Measurements from ENCODE around the gene ZBTB44.
"Not testable (repeated sequence)": the region's sequence is repeated elsewhere in the genome, so short reads cannot be mapped to it uniquely, and the experiment has no call there.

Gene ZBTB44

DNA sequence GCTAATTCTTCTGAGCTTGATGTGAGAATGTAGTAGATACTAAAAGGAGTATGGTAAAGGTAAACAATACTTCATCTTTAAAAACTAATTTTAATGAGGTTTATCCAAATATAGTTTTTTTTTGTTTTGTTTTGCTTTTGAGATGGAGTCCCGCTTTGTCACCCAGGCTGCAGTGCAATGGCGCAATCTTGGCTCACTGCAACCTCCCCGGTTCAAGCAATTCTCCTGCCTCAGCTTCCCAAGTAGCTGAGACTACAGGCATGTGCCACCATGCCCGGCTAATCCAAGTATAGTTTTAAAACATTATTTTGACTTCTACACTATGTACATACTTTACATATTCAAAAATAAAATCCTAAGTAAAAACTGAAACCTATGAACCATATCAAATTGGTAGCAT lies 4.1 kb downstream of the ZBTB44 start:
- DNase-seq, result no peak

DNA sequence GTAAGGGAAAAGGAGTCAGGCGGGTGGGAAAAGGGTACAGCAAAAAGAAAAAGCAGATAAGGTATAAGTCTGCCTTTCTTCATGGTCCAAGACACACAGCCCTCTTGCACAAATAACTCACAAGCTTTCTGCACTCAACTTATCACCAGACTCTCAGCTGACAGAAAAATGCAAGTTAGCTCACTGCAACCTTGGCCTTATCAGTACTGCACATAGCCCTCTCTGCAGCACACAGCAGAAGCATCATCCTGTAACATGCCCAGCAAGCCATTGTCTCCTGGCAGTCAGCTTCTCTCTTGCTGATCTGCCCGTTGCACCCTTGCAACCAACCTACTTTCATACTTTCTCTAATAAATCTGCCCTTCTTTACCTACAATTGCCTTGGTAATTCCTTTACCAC lies 5.8 kb downstream of the ZBTB44 start:
- DNase-seq, result no peak

DNA sequence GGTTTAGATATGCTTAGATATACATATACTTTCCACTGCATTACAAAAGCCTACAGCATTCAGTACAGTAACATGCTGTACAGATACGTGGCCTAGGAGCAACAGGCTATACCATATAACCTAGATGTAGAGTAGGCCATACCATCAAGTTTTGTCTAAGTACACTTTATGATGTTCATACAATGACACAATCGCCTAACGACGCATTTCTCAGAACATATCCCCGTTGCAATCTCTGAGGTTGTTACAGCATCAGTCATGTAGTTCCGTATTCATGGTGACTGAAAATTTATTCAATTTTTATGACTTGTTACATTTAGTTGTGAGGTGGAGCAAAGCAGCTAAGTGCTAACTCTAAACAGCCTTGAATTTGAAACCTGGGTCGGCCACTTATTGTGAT lies 6.7 kb downstream of the ZBTB44 start:
- no peak for DNase-seq

DNA sequence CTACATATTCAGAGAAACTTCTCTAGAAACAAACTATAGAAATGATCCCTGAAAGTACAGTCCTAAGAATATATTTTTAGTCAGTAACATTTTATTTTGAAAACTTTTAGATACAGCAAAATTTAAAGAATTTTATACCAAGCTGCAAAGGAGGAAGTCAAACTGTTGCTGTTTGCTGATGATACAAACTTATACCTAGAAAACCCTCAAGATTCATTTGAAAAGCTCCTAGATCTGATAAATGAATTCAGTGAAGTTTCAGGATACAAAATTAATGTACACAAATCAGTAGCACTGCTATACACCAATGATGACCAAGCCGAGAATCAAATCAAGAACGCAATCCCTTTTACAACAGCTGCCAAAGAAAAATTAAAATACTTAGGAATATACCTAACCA lies 10.1 kb downstream of the ZBTB44 start:
- no peak for DNase-seq

DNA sequence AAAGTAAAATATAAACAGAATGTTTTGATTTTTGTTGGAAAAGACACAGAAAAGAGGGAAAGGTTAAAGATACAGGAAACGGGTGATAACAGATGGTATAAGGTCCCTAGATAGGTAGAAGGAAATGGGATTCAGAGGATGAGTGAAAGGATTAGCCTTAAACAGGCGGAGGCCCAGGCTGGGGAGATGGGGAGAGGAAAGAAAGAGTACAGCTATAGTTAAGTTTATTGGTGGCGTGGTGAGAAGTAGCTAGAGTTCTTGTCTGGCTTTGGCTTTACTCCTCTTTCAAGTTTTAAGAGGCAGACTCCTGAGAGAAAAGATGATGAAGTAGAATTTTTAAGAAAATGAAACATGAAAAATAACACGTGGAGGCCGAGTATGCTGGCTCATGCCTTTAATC lies 13.7 kb downstream of the ZBTB44 start:
- no peak for DNase-seq

DNA sequence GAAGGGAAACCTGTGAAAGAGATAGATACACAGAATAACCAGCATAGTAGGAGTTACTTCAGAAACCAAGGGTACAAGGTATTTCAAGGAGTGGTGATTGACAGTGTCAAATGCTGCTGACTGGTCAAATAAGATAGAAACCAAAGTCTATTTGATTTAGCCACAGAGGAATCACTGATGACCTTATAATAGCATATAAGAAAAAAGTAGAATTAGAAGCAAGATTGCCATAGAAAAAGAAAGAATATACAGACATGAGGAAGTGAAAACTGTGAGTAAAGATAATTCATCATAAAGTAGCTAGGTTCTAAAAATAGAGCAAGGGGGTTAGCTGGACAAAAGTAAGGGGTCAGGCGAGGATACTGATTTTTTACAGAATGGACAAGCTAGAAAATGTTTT lies 14.2 kb downstream of the ZBTB44 start:
- no peak for DNase-seq

DNA sequence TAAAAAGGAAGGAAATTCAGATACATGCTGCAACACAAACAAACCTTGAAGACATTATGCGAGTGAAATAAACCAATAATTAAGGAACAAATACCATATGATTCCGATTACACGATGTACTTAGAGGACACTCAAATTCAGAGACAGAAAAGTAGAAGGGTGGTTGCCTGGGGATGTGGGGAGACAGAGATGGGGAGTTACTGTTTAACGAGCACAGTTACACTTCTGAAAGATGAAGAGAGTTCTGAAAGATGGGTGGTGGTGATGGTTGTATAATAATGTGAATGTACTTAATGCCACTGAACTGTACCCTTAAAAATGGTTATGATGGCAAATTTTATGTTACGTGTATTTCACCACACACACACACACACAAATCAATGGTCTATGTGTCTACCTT lies 14.7 kb downstream of the ZBTB44 start:
- DNase-seq, result no peak

DNA sequence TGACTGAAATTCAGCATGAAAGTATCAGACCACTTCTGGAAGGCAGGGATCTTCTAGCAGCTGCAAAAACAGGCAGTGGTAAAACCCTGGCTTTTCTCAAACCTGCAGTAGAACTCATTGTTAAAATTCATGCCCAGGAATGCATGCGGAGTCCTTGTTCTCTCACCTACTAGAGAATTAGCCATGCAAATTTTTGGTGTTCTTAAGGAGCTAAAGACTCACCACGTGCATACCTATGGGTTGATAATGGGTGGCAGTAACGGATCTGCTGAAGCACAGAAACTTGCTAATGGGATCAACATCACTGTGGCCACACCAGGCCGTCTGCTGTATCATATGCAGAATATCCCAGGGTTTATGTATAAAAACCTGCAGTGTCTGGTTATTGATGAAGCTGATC lies 19.1 kb downstream of the ZBTB44 start:
- DNase-seq, result no peak

DNA sequence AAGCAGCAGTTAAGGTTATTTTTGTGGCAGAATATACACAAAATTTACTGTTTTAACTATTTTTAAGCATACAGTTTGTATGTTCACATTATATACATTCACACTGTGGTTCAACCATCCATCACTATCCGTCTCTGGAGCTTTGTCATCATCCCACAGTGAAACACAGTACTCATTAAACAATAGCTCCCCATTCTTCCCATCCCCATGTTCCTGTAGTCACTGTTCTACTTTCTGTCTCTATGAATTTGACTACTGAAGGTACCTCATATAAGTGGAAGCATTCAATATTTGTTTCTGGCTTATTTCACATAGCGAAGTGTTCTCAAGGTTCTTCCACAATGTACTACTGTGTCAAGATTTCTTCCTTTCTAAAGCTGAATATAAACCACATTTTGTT lies 32.6 kb downstream of the ZBTB44 start:
- DNase-seq, result no peak

DNA sequence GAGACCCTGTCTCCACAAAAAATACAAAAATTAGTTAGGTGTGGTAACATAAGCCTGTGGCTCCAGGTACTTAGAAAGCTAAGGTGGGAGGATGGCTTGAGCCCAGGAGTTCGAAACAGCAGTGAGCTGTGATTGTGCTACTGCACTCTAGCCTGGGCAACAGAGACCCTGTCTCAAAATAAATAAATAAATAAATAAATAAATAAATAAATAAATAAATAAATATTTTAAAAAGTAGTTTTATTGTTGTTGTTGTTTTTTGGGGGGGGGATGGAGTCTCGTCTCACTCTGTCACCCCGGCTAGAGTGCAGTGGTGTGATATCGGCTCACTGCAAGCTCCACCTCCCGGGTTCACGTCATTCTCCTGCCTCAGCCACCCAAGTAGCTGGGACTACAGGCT lies 33.4 kb downstream of the ZBTB44 start:
- not testable (repeated sequence) for DNase-seq

DNA sequence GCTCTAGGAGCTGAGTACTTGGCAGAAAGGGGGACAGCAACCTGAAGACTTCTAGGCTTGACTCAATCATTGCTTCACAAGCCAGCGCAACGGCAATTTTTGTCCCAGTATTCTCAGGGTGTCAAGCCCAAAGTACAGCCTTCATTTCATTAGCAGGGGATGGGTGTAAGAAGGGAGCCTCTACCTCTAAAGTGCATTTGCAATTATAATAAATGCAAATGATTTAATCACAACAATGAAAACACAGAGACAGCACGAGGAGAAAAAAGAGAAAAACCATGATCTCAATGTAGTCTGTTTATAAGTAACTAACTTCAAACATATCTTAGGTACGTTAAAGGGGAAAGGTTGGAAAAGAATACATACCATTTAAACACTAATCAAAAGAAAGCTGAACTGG lies 34.7 kb downstream of the ZBTB44 start:
- DNase-seq, result no peak

DNA sequence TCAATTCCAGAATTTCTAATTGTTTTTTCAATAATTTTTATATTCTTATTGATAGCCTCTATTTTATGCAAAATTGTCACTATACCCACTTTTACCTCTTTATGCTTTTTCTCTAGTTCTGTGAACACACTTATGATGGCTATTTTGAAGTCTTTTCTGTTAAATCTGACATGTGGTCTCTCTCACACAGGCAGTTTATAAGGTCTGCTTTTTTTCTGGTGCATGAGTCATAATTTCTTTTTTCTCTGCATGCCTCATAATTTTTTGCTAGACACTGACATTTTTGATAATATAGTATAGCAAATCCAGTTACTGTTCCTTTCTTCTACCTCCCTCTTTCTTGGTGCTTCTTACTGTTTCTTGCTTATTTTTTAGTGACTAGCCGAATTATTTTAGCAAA lies 36.0 kb downstream of the ZBTB44 start:
- DNase-seq, result no peak

DNA sequence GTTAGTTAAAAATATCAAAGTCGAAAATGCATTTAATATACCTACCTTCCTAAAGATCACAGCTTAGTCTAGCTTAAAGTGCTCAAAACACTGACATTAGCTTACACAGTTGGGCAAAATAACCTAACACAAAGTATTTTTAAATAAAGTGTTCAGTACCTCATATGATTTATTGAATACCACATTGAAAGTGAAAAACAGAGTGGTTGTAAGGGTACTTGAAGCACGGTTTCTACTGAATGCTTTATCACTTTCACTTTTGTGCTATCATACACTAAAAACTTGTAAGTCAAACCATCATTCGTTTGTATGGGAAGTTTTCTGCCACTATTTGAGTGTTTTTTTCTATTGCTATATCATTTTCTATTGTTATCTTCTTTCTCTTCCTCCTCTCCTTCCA lies 36.6 kb downstream of the ZBTB44 start:
- no peak for DNase-seq

DNA sequence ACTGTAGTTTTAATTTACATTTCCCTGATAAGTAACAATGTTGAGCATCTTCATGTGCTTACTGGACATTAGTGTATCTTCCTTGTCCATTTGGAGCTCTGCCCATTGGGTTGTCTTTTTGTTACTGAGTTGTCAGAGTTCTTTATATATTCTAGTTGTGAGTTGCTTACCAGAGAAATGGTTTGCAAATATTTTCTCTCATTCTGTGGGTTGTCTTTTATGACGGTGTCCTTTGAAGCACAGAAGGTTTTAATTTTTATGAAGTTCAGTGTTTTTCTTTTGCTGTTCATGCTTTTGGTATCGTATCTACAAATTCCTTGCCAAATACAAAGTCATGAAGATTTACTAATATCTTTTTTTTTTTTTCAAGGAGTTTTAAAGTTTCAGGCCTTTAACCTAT lies 42.4 kb downstream of the ZBTB44 start:
- no peak for DNase-seq

DNA sequence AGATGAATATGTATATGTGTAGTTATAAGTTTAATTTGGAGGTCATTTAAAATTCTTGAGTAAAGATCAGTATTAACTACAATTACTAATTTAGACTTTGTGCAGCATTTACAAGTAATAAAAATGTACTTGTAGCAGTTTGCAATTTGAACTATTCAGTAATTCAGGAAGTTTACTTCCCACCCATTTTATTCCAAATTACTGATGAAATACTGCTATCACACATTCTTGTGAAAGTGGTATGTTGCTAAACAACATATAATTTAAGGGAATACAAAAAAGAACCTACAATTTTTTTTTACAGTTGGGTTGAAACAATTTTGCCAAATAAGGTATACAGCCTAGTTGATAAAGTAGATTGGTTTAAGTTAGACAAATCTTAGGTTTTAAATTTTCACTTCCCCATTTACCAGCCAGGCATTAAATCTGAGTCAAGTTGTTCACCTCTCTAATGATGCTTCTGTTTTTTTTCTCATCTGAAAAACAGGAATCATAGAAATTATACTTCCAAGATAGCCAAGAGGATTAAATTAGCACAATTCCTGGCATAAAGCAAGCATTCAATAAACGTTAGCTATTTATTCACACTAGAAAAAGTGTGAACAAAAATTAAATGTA lies 45.3 kb downstream of the ZBTB44 start:
- no peak for DNase-seq

DNA sequence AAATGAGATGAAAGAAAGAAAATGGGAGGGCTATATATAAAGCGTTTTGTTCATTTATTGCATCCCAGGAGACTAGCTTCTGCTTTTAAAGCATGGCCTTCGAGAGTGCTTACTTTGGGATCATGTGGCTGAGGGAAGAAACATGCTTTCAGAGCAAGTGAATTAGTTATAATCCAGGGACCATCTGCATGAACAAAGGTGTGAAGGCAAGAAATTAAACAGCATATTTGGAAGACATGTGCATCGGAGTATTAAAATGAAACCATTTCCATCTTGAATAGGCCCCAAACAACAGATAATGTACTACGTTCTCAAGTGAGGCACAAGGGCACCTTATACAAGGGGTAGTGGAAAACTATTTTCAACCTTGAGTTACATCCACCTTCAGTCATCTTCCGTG lies 51.4 kb downstream of the ZBTB44 start:
- no peak for DNase-seq

DNA sequence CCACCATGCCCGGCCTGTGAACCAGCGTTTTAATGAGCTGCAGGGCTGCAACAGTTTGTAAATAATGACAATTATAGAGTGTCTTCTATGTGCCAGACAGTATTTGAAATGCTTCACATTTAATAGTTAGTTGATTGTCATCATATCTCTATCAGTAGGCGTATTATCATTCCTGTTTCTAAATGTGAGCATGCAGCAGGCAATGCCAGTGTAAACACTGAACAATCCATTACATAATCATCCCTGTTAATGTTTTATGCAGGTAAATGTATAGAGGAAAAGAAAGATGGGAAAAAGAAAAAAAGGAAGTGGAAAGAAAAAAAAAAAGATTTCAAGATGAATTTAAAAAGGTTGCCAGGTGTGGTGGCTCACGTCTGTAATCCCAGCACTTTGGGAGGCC lies 52.3 kb downstream of the ZBTB44 start:
- no peak for DNase-seq

DNA sequence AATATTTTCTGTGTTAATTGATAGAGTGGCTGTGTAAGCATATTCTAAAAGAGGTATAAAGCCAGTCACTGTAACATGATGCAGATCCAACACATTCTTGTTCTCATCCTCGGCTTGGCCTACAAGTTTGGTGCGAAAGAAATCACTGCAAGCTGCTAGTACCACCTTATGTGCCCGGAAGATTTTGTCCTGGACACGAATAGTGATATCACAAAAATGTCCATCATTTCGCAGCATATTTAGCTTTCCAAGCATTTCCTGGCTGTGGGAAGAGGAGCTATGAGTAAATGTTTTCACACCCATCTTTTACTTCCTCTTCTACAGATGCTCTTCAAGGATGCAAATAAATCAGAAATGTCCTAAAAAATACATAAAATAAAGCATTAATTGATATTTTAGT lies 53.1 kb downstream of the ZBTB44 start:
- DNase-seq, result no peak

DNA sequence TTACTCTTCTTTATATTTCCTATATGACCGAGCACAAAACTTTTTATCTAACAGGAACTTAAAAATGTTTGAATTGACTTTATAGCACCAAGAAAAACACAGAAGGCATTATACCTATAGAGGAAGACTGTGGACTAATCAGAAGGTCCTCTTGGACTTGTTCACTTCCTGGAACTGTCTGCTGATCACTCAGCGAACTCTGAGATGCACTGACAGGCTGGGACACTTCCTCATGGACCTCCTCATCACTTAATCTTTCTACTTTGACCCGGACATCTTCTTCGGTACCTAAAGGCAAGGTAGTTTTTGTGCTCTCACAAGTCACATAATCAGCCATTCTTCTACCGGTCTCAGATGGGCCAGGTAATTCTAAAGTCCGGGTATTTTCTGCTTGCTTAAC lies 54.0 kb downstream of the ZBTB44 start:
- no peak for DNase-seq

DNA sequence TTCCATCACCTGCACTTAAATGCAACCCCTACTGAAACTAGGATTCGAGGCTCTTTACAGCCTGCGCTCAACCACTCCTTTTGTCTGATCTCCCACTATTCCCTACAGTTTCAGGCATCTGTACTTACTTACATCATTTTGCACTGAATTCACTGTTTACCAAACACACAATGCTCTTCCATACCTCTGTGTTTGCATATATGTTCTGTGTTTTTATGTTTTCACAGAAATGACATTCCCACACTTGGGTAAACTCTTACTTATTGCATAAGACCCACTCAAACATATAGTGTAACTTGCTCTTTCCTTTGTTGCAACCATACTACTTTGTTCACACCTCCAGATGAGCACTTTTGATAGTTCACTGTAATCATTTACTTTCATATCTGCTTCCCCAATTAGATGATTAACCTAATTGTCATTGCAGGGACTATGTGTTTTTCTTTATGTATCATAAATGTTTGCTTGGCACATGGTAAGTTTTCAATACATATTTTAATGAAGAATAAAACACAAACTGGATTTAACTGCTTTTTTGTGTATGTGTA lies 54.6 kb downstream of the ZBTB44 start:
- DNase-seq, result no peak

DNA sequence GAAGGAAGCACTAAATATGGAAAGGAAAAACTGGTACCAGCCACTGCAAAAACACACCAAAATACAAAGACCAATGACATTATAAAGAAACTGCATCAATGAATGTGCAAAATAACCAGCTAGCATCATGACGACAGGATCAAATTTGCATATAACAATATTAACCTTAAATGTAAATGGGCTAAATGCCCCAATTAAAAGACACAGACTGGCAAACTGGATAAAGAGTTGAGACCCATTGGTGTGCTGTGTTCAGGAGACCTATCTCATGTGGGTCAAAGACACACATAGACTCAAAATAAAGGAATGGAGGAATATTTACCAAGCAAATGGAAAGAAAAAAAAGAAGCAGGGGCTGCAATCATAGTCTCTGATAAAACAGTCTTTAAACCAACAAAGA lies 63.0 kb downstream of the ZBTB44 start:
- DNase-seq, result not testable (repeated sequence)

DNA sequence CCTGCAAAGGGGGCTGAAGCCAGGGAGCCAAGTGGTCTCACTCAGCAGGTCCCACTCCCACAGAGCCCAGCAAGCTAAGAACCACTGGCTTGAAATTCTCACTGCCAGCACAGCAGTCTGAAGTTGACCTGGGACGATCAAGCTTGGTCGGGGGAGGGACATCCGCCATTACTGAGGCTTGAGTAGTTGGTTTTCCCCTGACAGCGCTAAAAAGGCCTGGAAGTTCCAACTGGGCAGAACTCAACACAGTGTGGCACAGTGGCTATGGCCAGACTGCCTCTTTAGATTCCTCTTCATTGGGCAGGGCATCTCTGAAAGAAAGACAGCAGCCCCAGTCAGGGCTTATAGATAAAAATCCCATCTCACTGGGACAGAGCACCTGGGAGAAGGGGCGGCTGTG lies 64.8 kb downstream of the ZBTB44 start:
- DNase-seq, result not testable (repeated sequence)

DNA sequence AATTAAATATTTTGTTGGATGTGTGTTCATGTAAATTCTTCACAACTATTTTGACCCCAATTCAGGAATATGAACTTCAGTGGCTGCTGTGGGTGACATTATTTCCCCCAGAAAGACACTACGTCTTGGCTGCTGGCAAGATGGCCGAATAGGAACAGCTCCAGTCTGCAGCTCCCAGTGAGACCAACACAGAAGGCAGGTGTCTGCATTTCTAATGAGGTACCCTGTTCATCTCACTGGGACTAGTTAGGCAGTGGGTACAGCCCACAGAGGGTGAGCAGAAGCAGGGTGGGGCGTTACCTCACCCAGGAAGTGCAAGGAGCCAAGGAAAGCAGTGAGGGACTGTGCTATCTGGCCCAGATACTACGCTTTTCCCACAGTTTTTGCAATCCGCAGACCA lies 65.3 kb downstream of the ZBTB44 start:
- no peak for DNase-seq

DNA sequence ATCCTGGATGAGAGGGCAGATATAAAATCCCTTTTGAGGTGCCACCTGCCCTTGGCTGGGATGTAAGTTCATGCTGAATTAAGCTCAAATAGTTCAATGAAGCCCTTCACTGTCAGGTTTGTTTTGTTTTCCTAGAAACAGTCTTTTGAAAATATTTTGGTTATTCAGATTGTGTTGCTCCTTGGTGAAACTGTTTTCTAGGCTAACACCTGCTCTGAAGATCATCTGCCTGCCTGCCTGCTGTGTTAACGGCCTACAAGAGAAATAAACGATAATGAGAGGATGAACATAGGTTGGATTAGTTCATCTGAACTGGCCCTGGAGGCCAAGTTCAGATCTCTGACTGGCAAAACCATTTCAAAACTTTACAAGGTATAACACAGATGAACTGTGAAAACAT lies 67.4 kb downstream of the ZBTB44 start:
- DNase-seq, result no peak

DNA sequence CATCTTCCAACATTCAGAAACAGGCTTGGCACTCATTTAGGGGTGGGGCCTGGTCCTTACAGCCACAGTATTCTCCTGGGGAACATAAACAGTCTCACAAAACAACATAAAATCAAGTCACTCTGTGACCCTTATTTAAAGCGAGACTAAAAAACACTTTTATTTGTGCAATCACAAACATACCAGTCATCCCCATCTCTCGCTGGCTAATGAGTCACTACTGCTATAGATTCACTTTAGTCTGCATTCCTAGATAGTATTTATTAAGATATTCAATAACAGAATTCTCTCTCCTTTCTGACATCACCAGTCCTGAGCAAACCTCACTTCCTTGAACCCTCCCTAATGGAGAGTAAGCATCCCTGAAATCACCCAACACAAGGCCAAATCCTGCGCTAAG lies 68.0 kb downstream of the ZBTB44 start:
- no peak for DNase-seq

DNA sequence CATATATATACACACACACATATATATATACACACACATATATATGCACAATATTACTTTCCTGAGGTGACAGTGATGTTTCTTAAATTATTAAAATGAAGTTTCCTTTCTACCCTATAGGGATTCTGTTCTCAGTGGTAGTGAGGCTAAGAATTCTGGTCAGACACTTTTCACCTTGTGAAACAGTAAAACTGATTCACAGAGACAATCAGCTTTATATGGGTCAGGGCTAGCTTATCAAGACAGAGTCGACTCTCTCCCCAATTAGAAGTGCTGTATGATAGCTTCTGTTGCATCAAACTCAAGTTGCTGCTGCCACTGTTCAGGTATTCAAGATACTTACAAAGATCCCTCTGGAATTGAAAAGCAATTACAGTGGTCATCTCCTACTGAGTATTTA lies 68.4 kb downstream of the ZBTB44 start:
- no peak for DNase-seq
